ENCODE results near the gene IL11. TPM values are rescaled to one million over a fixed set of nuclear protein-coding genes. Genes with fewer than 3 reads are reported as not detected.
A peak's percentile ranks its signal among the peaks of the same experiment; 100 is the strongest.

The IL11 gene
- total and polyA plus RNA-seq, 10 donors, result 0.04 to 0.23 (median 0.06) TPM; not detected in 7

DNA sequence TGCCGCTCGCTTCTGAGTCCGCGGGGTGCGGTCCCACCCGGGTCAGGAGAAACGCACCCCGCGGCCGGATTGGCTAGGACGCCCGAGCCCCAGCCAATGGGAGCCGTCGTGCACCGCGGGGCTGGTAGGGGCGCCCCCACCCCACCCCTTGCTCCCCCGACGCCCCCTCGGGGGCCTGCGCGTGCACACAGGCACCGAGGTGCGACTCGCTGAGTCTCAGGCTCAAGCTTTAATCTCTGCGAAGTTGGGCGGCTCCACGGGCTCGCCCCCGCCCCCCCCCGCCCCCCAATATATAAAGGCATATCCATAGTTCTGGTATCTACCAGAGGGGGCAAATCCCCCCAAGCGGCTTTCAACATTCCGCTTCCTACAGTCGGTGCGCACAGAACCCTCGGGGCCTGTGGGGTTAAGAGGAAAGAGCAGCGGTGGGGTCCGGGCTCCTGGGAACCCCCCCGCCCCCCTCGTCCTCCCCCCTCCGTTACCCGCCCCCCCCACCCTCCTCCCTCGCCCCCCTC lies 15.5 kb downstream of the IL11 start, which contains the start of gene COX6B2:
COX6B2 (minus strand) TSS at position 22 of the 515 bp plus-strand sequence. CDS start 198 bp downstream, outside the sequence.
- no peaks in the 10 kb centered on the region for H3K36me3 ChIP-seq
- H3K4me1 ChIP-seq, result peaks cover 9 to 29% (median 18%) of the 10 kb centered on the region in 6 donors
- no peaks in the 10 kb centered on the region for H3K9me3 ChIP-seq
- TF ChIP-seq CTCF (IDR thresholded peaks at IDR 0.05 in 8 of 11, conservative IDR thresholded peaks at IDR 0.05 in 3 of 11), result no peak
- TF ChIP-seq POLR2A (IDR thresholded peaks at IDR 0.05), result no peak
- no peak for TF ChIP-seq POLR2AphosphoS5 (IDR thresholded peaks at IDR 0.05)
- H3K27me3 ChIP-seq (replicated peaks in 1 of 7), result peaks cover 0 to 90% (median 44%) of the 10 kb centered on the region in 7 donors
- peak within 1 kb of the TSS; percentile 25 to 71 (median 44) for H3K4me3 ChIP-seq
- no peak for DNase-seq
- peak within 1 kb of the TSS in 1 of 8 donors; percentile 23 for H3K27ac ChIP-seq
- WGBS, 5 donors, result 3 to 7% (median 3%) methylated on average over 18 to 42 of the region's 43 CpGs
- intact Hi-C loops (cut with DNase I; ENCODE audit: low total_unique reads), result no loop called here

DNA sequence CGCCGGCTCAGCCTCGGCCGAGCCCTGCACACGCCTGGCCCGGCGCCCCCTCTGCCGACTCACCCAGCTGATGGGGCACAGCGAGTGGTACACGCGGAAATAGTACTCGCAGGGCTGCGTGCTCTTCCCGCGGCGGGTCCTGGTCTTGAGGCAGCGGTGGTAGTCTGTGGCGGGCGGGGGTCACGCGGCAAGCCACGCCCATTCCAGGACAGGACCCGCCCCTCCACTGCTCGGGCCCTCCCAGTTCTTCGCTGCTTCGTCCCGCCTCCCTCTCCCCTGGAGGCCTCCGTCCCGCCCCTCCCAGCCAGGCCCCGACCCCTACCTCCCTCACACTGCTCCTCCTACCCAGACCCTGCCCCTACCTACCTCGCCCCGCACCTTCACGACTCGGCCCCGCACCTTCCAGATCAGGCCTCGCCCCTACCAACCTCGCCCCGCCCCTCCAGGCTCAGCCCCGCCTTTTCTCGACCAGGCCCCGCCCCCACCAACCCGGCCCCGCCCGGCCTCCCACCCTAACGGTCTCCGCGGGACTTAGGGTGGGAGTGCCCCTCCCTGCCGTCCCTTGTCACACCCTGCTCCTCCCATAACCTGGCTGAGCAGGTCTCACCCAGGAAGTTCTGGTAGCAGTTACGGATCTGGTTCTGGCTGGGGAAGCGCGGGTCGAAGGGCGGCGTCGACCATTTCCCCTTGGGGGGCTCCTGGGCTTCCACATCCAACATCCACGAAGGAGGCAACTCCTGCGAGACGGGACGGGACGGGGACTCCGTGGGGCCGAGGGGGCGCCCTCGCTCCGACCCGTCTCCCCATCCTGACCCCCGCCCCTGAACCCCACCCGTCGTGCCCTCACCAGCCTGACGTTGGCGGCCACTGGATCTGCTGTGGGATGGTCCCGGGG lies 16.2 kb downstream of the IL11 start:
- peaks cover 0 to 3% (median 0%) of the 10 kb centered on the region in 6 donors for H3K36me3 ChIP-seq
- H3K27me3 ChIP-seq (replicated peaks in 1 of 7), result peaks cover 0 to 90% (median 44%) of the 10 kb centered on the region in 7 donors
- H3K9me3 ChIP-seq, result no peaks in the 10 kb centered on the region
- H3K4me1 ChIP-seq, result peaks cover 9 to 29% (median 18%) of the 10 kb centered on the region in 6 donors
- TF ChIP-seq POLR2AphosphoS5 (IDR thresholded peaks at IDR 0.05) (peak in 1 of 3 donors; percentile 69), CTCF (IDR thresholded peaks at IDR 0.05 in 8 of 11, conservative IDR thresholded peaks at IDR 0.05 in 3 of 11) (peak in 1 of 11 experiments; percentile 0), POLR2A (IDR thresholded peaks at IDR 0.05) (no peak)
- H3K4me3 ChIP-seq, result peak overlapping the region; percentile 25 to 71 (median 44)
- peak; percentile 86 for DNase-seq
- intact Hi-C loops (cut with DNase I; ENCODE audit: low total_unique reads), result no loop called here
- peak overlapping the region in 1 of 8 donors; percentile 23 for H3K27ac ChIP-seq
- WGBS, 5 donors, result 1 to 3% (median 2%) methylated on average over 48 to 72 of the region's 72 CpGs

GRCh38 chr19:55353356-55353802 lies 16.9 kb downstream of the IL11 start:
- Histone ChIP-seq H3K27ac (peak overlapping the region in 1 of 8 donors; percentile 23), H3K9me3 (no peaks in the 10 kb centered on the region), H3K36me3 (peaks cover 0 to 8% (median 0%) of the 10 kb centered on the region in 6 donors), H3K27me3 (replicated peaks in 1 of 7) (peaks cover 0 to 83% (median 44%) of the 10 kb centered on the region in 7 donors), H3K4me1 (peaks cover 9 to 29% (median 18%) of the 10 kb centered on the region in 6 donors), H3K4me3 (peak overlapping the region; percentile 25 to 71 (median 44))
- intact Hi-C loops (cut with DNase I; ENCODE audit: low total_unique reads), result no loop called here
- 4 to 20% (median 6%) methylated on average over 10 to 24 of the region's 24 CpGs for WGBS, 5 donors
- TF ChIP-seq CTCF (IDR thresholded peaks at IDR 0.05 in 8 of 11, conservative IDR thresholded peaks at IDR 0.05 in 3 of 11) (no peak), POLR2AphosphoS5 (IDR thresholded peaks at IDR 0.05) (no peak), POLR2A (IDR thresholded peaks at IDR 0.05) (no peak)
- DNase-seq, result no peak
